Fibroblast of lung (primary cell): ENCODE data around the gene C9orf43. TPM values are rescaled to one million over a fixed set of nuclear protein-coding genes. Genes with fewer than 3 reads are reported as not detected.

ENCODE experiments used
- DNase-seq, 2 donors: peaks; one replicate each; pipeline versions ENCODE4 v3.0.0 to v3.0.0-alpha.2; 2010; ENCODE audit warnings: low read depth in 2 of 2
- H2AFZ ChIP-seq: 2 replicates; pipeline ENCODE4 v1.5.1; 2012; ENCODE audit warnings: low read length, control low read depth, inconsistent platforms
- H3K27ac ChIP-seq: 2 replicates; pipeline ENCODE4 v1.5.1; 2011; ENCODE audit warnings: low read length, control low read depth; ENCODE audit not compliant: insufficient read depth
- H3K27me3 ChIP-seq: 2 replicates; pipeline ENCODE4 v1.5.1; 2011; ENCODE audit warnings: mild to moderate bottlenecking, low read length; ENCODE audit not compliant: control insufficient read depth, insufficient read depth
- H3K36me3 ChIP-seq: 2 replicates; pipeline ENCODE4 v1.5.1; 2011; ENCODE audit warnings: low read length; ENCODE audit not compliant: control insufficient read depth, insufficient read depth
- H3K4me1 ChIP-seq: 2 replicates; pipeline ENCODE4 v1.5.1; 2011; ENCODE audit warnings: low read length; ENCODE audit not compliant: control insufficient read depth, insufficient read depth; ENCODE audit errors: extremely low read depth
- H3K4me2 ChIP-seq: 2 replicates; pipeline ENCODE4 v1.5.1; 2011; ENCODE audit warnings: low read length, control low read depth; ENCODE audit not compliant: insufficient read depth; ENCODE audit errors: extremely low read depth
- H3K4me3 ChIP-seq, 4 experiments: fragments of 200-600 bp in 1 of 4; sonication (generic) in 1 of 4; replicated peaks in 1 of 4; 2 replicates each; pipeline ENCODE4 v1.5.1; 2011 to 2016; ENCODE audit warnings: low read length in 4 of 4, low read depth in 3 of 4, mild to moderate bottlenecking in 3 of 4, control low read depth in 2 of 4, inconsistent platforms in 1 of 4, mixed read lengths in 1 of 4; ENCODE audit not compliant: insufficient read depth in 1 of 4; ENCODE audit errors: control extremely low read depth in 1 of 4
- H3K79me2 ChIP-seq: 2 replicates; pipeline ENCODE4 v1.5.1; 2012; ENCODE audit warnings: mild to moderate bottlenecking, low read length, inconsistent platforms; ENCODE audit not compliant: control insufficient read depth, insufficient read depth
- H3K9ac ChIP-seq: 2 replicates; pipeline ENCODE4 v1.5.1; 2011; ENCODE audit warnings: mild to moderate bottlenecking, low read length, control low read depth; ENCODE audit not compliant: insufficient read depth
- H3K9me3 ChIP-seq: 2 replicates; pipeline ENCODE4 v1.5.1; 2012; ENCODE audit warnings: low read depth, low read length; ENCODE audit not compliant: control insufficient read depth, insufficient read depth
- H4K20me1 ChIP-seq: 2 replicates; pipeline ENCODE4 v1.5.1; 2011; ENCODE audit warnings: low read length; ENCODE audit not compliant: control insufficient read depth, insufficient read depth; ENCODE audit errors: extremely low read depth
- CTCF ChIP-seq, 2 donors: IDR thresholded peaks in 1 of 2; conservative IDR thresholded peaks in 1 of 2; 1 replicate in 1 of 2; 2 replicates in 1 of 2; pipeline ENCODE4 v1.5.1; 2011 to 2012; ENCODE audit warnings: low read length in 2 of 2, control low read depth in 1 of 2, inconsistent platforms in 1 of 2, low read depth in 1 of 2, mild to moderate bottlenecking in 1 of 2
- EZH2 ChIP-seq: IDR thresholded peaks from 2 replicates; pipeline ENCODE4 v1.5.1; 2012; ENCODE audit warnings: low read length, control low read depth, mild to moderate bottlenecking; ENCODE audit errors: missing control alignments
- polyA plus RNA-seq, 2 donors: library from polyadenylated mRNA; depleted of rRNA in 1 of 2; stranded (reverse) in 1 of 2; unstranded in 1 of 2; fragments of >200 nt; gene quantifications; 2 replicates each; pipeline ENCODE4 v1.2.1, GENCODE V29; 2011 to 2012; ENCODE audit warnings: missing spikeins in 1 of 2
- total RNA-seq: library from RNA; depleted of rRNA; stranded (reverse); fragments of >200 nt; gene quantifications from 2 replicates; pipeline ENCODE4 v1.2.1, GENCODE V29; 2014

The C9orf43 gene
- total and polyA plus RNA-seq, 2 donors (not counting 1 experiment from before 2014, with no cell fraction given), result 0.25 to 0.50 TPM

GRCh38 chr9:113398796-113399195 is 11.8 kb upstream of the C9orf43 start:
- Histone ChIP-seq H3K79me2 (no peaks in the 10 kb centered on the region), H3K4me1 (no peaks in the 10 kb centered on the region), H3K4me2 (peak overlapping the region; percentile 11), H3K27ac (no peak overlapping the region), H4K20me1 (no peaks in the 10 kb centered on the region), H3K9ac (no peak overlapping the region), H2AFZ (no peak overlapping the region), H3K4me3 (no peak overlapping the region), H3K9me3 (no peaks in the 10 kb centered on the region), H3K36me3 (no peaks in the 10 kb centered on the region), H3K27me3 (no peaks in the 10 kb centered on the region)
- peak in 1 of 2 donors; percentile 76 for DNase-seq
- TF ChIP-seq EZH2, result no peak
- no peak for TF ChIP-seq CTCF (conservative IDR thresholded peaks at IDR 0.05 in 1 of 2, IDR thresholded peaks at IDR 0.05 in 1 of 2; ENCODE audit: low read depth in 1 of 2, low read length in 2 of 2)

- no peak for TF ChIP-seq EZH2
- TF ChIP-seq CTCF (conservative IDR thresholded peaks at IDR 0.05 in 1 of 2, IDR thresholded peaks at IDR 0.05 in 1 of 2; ENCODE audit: low read depth in 1 of 2, low read length in 2 of 2), result no peak
- Histone ChIP-seq H3K9me3 (no peaks in the 10 kb centered on the region), H3K9ac (no peak overlapping the region), H3K4me3 (peak overlapping the region in 1 of 4 experiments; percentile 89), H3K27me3 (no peaks in the 10 kb centered on the region), H3K79me2 (no peaks in the 10 kb centered on the region), H3K4me1 (no peaks in the 10 kb centered on the region), H3K4me2 (peak overlapping the region; percentile 72), H2AFZ (no peak overlapping the region), H4K20me1 (no peaks in the 10 kb centered on the region), H3K27ac (no peak overlapping the region), H3K36me3 (no peaks in the 10 kb centered on the region)
- no peak for DNase-seq
Observed at GRCh38 chr9:113399646-113400200, 10.8 kb upstream of the C9orf43 start.

- DNase-seq, result peak; percentile 97 to 98
- Histone ChIP-seq H3K4me3 (peak within 1 kb of the TSS; percentile 78 to 96 (median 85)), H4K20me1 (no peaks in the 10 kb centered on the region), H3K79me2 (no peaks in the 10 kb centered on the region), H3K9ac (peak within 1 kb of the TSS; percentile 62), H3K36me3 (no peaks in the 10 kb centered on the region), H3K9me3 (no peaks in the 10 kb centered on the region), H3K4me2 (peak within 1 kb of the TSS; percentile 99), H3K27ac (peak within 1 kb of the TSS; percentile 46), H3K4me1 (no peaks in the 10 kb centered on the region), H2AFZ (peak within 1 kb of the TSS; percentile 95), H3K27me3 (no peaks in the 10 kb centered on the region)
- no peak for TF ChIP-seq EZH2
- TF ChIP-seq CTCF (conservative IDR thresholded peaks at IDR 0.05 in 1 of 2, IDR thresholded peaks at IDR 0.05 in 1 of 2; ENCODE audit: low read depth in 1 of 2, low read length in 2 of 2), result peak; percentile 82 to 83
Observed at GRCh38 chr9:113401027-113401792, 9.3 kb upstream of the C9orf43 start, which contains the start of gene ALAD. Gene ALAD, minus strand, starts transcription at chr9:113401284. Its CDS starts 7,725 bp downstream, at chr9:113393559.
